MM.1S (cell line): ENCODE results near the gene TRIM5.

Experiments used
- CTCF ChIP-seq: fragments of 300-600 bp; sonication (generic); IDR thresholded peaks from 2 replicates; pipeline ENCODE4 v1.5.1; 2016; ENCODE audit warnings: antibody characterized with exemption, low read length, mixed read lengths
- EZH2 ChIP-seq: fragments of 300-600 bp; sonication (generic); optimal IDR thresholded peaks from 2 replicates; pipeline ENCODE3; 2017; ENCODE audit warnings: low read depth, mild to moderate bottlenecking, antibody characterized with exemption, low read length, mixed read lengths
- EZH2phosphoT487 ChIP-seq: fragments of 300-600 bp; sonication (generic); IDR thresholded peaks from 2 replicates; pipeline ENCODE4 v1.6.1; 2018; ENCODE audit warnings: antibody characterized with exemption, low read length

GRCh38 chr11:5658318-5658717 is 26.6 kb downstream of the TRIM5 start:
- TF ChIP-seq EZH2phosphoT487 (no peak), CTCF (no peak), EZH2 (no peak)
